OCI-LY1 (cell line): ENCODE measurements around the gene THRA.

Experiments used
- CTCF ChIP-seq: fragments of 200-600 bp; sonication (generic), shearing (Covaris generic); IDR thresholded peaks from 2 replicates; pipeline ENCODE4 v1.5.1; 2017; ENCODE audit warnings: mild to moderate bottlenecking, antibody characterized with exemption, low read length, moderate library complexity, mixed read lengths
- EZH2 ChIP-seq: fragments of 200-600 bp; sonication (generic), shearing (Covaris generic); IDR thresholded peaks from 2 replicates; pipeline ENCODE4 v1.8.0; 2017; ENCODE audit warnings: borderline replicate concordance, mixed run types, mild to moderate bottlenecking, antibody characterized with exemption, low read length, moderate library complexity, mixed read lengths

- TF ChIP-seq CTCF: no peak
- no peak for TF ChIP-seq EZH2
Observed at GRCh38 chr17:40064971-40065768, 2.4 kb downstream of the THRA start.
